Smooth muscle cell of bladder (primary cell): ENCODE data around the gene POLR3G. TPM values are rescaled to one million over a fixed set of nuclear protein-coding genes. Genes with fewer than 3 reads are reported as not detected.

Source experiments
- total RNA-seq: library from RNA; depleted of rRNA; stranded (reverse); fragments of >200 nt; gene quantifications from 2 replicates; pipeline ENCODE4 v1.2.3, GENCODE V29; 2014

POLR3G gene
- 2.6 and 4.6 TPM in 2 replicates for total RNA-seq

GRCh38 chr5:90474235-90475107, at the start of gene POLR3G, which contains the start of gene MBLAC2:
Gene POLR3G, plus strand, starts transcription at chr5:90474864. Its CDS starts 10,704 bp downstream, at chr5:90485568.
Gene MBLAC2, minus strand, starts transcription at chr5:90474771. Its CDS starts 479 bp downstream, at chr5:90474292.

GRCh38 chr5:90529194-90529938, 54.7 kb downstream of the POLR3G start, which contains the start of gene LYSMD3:
Gene LYSMD3, minus strand, starts transcription at chr5:90529584. Its CDS starts 4,295 bp downstream, at chr5:90525289.

GRCh38 chr5:90558344-90559192, 83.9 kb downstream of the POLR3G start, which contains the start of gene ADGRV1:
Gene ADGRV1, plus strand, starts transcription at chr5:90558797. Its CDS starts 99 bp downstream, at chr5:90558896.

Other genes with a start within 250 kb of the POLR3G start
- 8.5 and 17.1 TPM in 2 replicates for gene CETN3, start 65.1 kb upstream of the POLR3G start, total RNA-seq
- gene MBLAC2, start 93 bp upstream of the POLR3G start, total RNA-seq, result 2.8 TPM in 2 replicates
- gene LYSMD3, start 54.7 kb downstream of the POLR3G start, total RNA-seq, result 14.7 and 15.1 TPM in 2 replicates
- 0.18 and 0.28 TPM in 2 replicates for gene ADGRV1, start 83.9 kb downstream of the POLR3G start, total RNA-seq